NCI-H2196 treated with DMSO at 0.1 percent for 48 hours (cell line): ENCODE results near the gene PKD2L1.
A peak's percentile ranks its signal among the peaks of the same experiment; 100 is the strongest.

Experiments
- DNase-seq: peaks from one replicate; lab custom pipeline; 2025; ENCODE audit not compliant: unreplicated experiment; lab: John Stamatoyannopoulos, UW

Gene PKD2L1

GRCh38 chr10:100356067-100357017, 26.3 kb upstream of the PKD2L1 start:
- DNase-seq = no peak

GRCh38 chr10:100355086-100355485, 25.1 kb upstream of the PKD2L1 start:
- DNase-seq = no peak

- DNase-seq = no peak
Measured at GRCh38 chr10:100353770-100354485, 23.9 kb upstream of the PKD2L1 start.

GRCh38 chr10:100350914-100351485, 21.0 kb upstream of the PKD2L1 start:
- DNase-seq = no peak

- no peak for DNase-seq
Measured at GRCh38 chr10:100349672-100350071, 19.6 kb upstream of the PKD2L1 start.

- DNase-seq = no peak
Measured at GRCh38 chr10:100349087-100349486, 19.1 kb upstream of the PKD2L1 start.

GRCh38 chr10:100348389-100348927, 18.4 kb upstream of the PKD2L1 start:
- no peak for DNase-seq

- no peak for DNase-seq
Measured at GRCh38 chr10:100347568-100348195, 17.7 kb upstream of the PKD2L1 start.

- peak; percentile 67 for DNase-seq
Measured at GRCh38 chr10:100346765-100347567, 16.9 kb upstream of the PKD2L1 start, which contains the start of gene SCD. Gene SCD, plus strand, starts transcription at chr10:100347233. Its CDS starts 272 bp downstream, at chr10:100347505.

- DNase-seq = no peak
Measured at GRCh38 chr10:100346351-100346764, 16.3 kb upstream of the PKD2L1 start.

- DNase-seq = no peak
Measured at GRCh38 chr10:100345570-100346330, 15.7 kb upstream of the PKD2L1 start.

GRCh38 chr10:100344241-100344788, 14.3 kb upstream of the PKD2L1 start:
- no peak for DNase-seq

GRCh38 chr10:100342627-100342972, 12.6 kb upstream of the PKD2L1 start:
- no peak for DNase-seq

GRCh38 chr10:100341953-100342626, 12.1 kb upstream of the PKD2L1 start:
- DNase-seq = no peak

GRCh38 chr10:100340948-100341847, 11.2 kb upstream of the PKD2L1 start:
- no peak for DNase-seq

GRCh38 chr10:100339236-100339635, 9.2 kb upstream of the PKD2L1 start:
- DNase-seq = no peak

- DNase-seq = no peak
Measured at GRCh38 chr10:100338434-100339036, 8.5 kb upstream of the PKD2L1 start.
